GM19372 (cell line): ENCODE results near the gene MPC1.
"Not testable (repeated sequence)": the region's sequence is repeated elsewhere in the genome, so short reads cannot be mapped to it uniquely, and the experiment has no call there.

Source experiments
- ATAC-seq: cut with Tn5 transposase; IDR thresholded peaks from one replicate; pipeline ENCODE4 v1.9.1; 2021; ENCODE audit warnings: mild to moderate bottlenecking, low read depth, moderate library complexity; ENCODE audit not compliant: unreplicated experiment

Gene MPC1

DNA sequence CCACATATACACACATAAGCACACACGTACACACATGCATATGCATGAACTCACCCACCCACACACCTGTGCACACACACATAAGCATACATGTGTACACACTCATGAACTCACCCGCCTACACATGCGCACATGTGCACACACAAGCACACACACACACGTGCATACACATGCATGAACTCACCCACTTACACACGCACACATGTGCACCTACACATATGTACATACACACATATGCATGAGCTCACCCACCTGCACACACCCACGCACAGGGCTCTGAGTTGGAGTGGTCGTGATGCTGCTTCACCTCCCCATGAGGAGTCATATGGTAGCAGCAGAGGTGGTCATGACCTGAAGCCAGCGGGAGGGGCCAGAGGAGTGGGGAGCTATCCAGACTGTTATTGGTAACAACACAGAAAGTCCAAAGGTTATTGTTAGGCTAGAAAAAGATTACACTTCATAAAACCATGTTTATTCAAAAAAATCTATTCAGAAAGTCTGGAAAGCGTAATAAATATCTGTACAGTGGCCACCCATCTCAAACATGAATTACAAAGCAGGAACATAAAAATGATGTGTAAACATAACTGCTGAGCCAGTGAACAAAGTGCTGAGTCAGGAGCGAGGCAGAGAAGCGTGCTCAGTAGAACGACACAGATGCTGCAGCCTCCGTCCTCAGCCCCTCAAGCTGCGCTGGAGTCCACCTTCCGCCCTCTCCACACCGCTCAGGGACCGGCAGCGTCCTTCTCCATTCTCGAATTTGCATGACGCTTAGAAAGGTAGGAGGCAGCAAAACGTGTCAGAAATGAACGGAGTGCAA lies 26.4 kb upstream of the MPC1 start:
- ATAC-seq, result no peak

DNA sequence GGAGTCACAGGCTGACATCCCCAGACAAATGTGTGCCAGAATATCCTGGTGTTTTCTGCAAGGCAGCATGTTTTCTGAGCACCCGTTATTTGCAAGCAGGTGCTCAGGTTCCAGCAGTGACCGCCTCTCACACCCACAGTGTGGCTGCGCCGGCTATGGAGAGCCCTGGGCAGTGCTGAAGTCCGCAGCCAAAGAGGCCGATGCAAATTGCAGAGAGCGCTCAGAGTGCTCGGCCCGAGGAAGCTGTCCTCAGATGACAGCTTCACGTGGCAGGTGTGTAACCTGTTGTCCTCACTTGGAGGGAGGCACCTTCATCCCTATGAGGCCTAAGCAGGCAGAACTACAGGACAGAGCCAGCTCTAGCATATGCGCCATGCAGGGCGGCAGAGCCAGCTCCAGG lies 23.5 kb upstream of the MPC1 start:
- ATAC-seq, result no peak

DNA sequence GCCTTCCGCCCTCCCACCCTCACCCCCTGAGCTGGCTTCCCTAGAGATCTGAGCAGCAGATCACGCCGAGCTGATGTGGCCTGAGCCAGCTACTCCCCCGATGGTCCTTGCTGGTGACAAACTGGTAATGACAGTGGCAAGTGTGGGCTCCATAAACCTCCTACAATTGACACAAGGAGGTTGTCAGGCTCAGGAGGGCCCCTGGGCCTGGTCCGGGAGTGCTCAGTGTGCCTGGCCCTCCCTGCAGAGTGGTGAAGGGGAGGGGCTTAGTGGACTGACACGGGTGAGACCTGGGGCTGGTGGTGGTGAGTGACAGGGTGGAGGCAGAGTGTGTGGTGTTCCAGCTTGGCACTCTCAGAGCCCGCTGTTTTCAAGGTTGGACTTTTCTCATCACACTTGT lies 22.6 kb upstream of the MPC1 start:
- ATAC-seq, result no peak

DNA sequence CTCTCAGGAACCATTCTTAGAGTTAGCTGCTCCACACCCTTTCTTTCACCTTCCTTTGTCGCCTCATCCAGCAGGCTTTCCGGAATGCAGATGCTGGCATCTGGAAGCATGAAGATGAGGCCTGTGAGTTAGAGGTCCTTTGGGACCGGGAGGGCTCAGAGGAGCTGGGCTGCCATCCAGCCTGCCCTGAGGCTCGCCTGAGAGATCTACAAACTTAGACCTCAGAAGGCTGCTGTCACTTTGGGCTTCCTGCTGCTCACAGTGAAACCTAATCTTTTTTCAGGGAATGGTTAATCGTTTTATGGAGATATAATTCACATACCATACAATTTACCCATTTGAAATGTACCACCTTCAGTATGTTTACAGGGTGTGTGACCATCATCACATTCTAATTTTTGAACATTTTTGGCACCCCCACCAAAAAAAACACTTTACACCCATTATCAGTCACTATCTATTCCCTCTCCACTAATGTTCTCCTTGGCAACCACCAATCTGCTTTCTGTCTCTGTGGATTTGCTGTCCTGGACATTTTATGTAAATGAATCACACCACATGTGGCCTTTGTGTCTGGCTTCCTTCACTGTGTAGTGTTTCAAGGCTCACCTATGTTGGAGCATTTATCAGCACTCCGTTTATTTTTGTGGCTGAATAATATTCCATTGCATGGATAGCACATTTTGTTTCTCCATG lies 20.0 kb upstream of the MPC1 start:
- ATAC-seq, result no peak

DNA sequence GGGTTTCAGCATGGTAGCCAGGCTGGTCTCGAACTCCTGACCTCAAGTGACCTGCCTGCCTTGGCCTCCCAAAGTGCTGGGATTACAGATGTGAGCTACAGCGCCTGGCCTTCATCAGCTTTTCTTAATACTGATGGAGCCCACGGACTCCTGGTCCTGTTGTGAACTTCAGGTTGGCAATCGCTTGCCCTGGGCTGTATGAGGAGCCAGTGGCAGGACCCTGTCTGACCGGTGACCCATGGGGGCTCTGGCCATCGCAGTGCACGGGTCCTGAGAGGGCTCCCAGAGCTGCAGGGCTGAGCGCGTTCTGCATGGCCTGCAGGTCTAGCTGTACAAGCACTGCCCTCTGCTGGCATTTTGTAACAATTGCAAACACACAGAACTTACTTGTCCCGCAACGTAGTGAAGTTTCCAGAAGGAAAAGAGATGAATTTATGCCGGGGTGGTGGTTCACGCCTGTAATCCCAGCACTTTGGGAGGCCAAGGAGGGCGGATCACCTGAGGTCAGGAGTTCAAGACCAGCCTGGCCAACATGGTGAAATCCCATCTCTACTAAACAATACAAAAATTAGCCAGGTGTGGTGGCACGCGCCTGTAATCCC lies 18.0 kb upstream of the MPC1 start:
- peak; percentile 90 for ATAC-seq

DNA sequence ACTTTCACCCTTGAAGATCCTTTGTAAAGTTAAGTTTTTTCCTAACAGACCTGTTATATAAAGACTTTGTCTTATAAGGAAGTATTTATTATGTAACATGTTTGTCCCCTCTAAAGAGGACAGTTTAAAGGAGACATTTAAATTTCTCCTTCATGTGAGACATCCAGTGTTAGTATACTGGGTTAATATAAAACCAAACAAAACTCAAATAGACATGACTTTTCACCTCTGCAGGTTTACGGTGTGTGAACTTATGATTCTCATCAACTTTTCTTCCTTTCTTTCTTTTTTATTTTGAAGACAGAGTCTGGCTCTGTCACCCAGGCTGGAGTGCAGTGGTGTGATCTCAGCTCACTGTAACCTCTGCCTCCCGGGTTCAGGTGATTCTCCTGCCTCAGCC lies 17.4 kb upstream of the MPC1 start:
- ATAC-seq, result no peak

DNA sequence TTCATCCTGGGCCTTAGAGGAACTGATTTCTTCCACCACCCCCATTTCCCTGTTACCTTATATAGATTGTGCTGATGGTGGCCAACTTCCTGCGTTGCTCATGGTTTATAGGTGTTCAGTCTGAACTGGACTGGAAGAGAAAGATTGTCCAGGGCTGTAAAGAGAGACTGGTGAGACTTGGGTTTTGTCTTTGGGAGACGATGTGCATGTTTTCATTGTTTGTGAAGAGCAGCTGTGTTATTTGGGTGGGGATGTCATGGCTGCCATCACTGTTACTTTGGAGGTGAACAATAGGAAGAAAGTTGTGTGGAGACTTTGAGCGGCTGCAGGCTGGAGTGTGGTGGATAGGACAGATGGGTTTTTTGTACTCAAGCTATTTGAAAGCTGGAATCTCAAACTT lies 15.6 kb upstream of the MPC1 start:
- ATAC-seq, result no peak

DNA sequence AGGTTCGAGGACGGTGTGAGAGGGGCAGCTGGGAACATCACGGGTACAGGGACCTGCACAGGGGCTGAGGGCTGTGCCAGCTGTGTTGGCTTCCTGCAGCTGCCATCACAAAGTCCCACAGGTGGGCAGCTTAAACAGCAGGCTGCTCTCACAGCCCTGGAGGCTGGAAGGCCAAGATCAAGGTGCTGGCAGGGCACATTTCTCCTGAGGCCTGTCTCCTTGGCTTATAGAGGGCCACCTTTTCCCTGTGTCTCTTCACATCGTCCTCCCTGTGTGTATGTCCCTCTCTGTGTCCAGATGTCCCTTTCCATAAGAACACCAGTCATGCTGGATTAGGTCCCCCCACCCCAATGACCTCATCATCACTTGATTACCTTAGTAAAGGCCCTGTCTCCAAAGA lies 15.1 kb upstream of the MPC1 start:
- no peak for ATAC-seq

DNA sequence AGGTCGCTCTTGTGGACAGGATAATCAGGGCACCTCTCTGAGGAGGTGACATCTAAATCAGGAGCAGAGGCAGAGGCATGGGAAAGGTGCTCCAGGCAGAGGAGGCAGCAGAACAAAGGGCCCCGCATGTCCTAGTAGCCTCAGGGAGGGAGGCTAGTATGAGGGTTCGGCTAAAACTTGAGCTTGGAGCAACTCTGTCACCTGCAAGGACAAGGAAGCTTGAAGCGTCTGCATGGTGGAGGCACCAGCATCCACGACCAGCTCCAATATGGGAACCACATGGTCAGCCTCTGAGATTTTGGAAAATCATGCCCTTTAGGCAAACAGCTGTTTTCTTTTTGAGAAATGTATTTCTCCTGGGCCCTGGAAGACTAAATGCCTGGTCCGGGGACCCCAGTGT lies 13.0 kb upstream of the MPC1 start:
- no peak for ATAC-seq

DNA sequence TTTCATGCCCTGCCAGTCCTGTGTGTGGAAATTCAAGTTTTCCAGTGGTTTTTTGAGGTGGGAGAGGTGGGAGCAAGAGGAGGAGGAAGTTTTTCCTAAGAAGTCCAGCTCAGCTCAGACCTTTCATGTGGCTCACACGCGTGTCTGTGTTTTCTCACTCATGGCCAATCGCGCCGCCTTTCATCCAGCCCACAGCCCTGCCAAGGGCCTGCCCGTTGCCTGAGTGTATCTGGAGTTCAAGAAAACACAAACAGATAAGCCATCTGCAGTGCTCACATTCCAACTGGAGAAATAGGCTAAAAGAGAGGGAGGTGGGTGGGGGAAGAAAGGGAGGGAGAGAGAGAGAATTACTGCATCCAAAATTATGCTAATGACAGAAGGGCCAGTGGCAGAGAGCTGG lies 12.6 kb upstream of the MPC1 start:
- no peak for ATAC-seq

DNA sequence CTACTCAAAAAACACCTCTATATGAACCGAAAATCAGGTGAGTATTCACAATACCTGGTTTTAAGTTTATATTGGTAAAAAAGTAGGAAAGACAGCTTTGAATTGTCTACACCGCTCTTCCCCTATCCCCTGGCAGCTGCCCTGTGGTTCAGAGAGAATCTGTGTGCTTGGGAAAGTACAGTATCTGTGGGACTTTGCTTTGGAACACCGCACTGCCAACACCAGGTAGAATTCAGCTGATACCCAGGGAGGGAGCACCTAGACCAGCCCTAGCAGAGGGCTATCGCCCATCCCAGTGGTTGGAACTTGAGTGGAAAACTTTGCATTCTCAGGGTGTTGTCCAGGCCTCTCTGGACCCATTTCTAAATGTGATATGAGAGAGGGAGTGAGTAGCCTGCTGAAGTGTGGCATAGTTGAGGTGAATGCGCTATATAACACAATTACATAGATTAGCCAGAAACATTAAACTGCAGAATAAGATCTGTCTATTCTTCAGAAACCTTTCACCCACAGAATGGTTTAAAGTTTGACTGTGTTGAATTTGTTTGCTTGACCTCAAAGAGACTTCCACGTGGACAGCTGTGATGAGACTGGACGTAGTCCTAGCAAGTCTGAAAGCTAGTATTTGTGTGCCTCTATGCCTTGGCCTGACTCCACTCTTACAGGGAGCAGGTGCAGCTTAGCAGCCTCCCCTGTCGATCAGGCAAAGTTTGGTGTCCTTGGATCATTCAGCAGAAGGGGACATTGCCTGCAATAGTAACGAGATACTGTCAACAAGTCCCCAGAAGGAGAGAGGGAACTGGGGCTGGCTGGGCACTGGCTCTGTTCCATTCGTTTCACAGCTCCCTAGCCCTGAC lies 11.5 kb upstream of the MPC1 start:
- ATAC-seq, result no peak

DNA sequence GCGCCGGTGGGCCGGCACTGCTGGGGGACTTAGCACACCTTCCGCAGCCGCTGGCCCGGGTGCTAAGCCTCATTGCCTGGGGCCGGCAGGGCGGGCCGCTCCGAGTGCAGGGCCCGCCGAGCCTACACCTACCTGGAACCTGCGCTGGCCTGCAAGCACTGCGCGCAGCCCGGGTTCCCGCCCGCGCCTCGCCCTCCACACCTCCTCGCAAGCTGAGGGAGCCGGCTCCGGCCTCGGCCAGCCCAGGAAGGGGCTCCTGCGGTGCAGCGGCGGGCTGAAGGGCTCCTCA lies 10.7 kb upstream of the MPC1 start:
- ATAC-seq, result no peak

DNA sequence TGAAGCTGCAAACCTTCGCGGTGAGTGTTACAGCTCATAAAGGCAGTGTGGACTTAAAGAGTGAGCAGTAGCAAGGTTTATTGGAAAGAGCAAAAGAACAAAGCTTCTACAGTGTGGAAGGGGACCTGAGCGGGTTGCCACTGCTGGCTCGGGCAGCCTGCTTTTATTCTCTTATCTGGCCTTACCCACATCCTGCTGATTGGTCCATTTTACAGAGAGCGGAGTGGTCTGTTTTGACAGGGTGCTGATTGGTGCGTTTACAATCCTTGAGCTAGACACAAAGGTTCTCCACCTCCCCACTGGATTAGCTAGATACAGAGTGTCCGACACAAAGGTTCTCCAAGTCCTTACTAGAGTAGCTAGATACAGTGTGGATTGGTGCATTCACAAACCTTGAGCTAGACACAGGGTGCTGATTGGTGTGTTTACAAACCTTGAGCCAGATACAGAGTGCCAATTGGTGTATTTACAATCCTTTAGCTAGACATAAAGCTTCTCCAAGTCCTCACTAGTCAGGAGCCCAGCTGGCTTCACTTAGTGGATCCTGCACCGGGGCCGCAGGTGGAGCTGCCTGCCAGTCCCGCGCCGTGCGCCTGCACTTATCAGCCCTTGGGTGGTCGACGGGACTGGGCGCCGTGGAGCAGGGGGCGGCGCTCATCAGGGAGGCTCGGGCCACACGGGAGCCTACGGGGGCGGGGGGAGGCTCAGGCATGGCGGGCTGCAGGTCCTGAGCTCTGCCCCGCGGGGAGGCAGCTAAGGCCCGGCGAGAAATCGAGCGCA lies 10.2 kb upstream of the MPC1 start:
- ATAC-seq, result not testable (repeated sequence)

DNA sequence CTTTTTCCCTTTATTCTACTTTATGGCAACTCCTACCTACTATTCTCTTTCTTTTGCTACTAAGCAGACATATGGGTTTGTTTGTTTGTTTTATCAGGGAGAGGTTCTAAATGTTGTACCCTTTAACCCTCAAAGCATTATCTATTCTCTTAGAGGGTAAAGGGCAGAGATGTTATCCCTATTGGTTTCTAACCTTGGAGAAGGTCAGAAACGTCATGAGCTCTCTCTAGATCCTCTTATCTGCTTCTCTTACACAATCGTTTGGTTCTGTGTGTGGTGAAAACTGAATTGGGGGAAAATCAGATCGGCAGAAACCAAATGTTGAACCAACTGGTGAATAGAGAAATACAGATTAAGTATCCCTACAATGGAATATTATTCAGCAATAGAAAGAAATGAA lies 6.4 kb upstream of the MPC1 start:
- ATAC-seq, result no peak

DNA sequence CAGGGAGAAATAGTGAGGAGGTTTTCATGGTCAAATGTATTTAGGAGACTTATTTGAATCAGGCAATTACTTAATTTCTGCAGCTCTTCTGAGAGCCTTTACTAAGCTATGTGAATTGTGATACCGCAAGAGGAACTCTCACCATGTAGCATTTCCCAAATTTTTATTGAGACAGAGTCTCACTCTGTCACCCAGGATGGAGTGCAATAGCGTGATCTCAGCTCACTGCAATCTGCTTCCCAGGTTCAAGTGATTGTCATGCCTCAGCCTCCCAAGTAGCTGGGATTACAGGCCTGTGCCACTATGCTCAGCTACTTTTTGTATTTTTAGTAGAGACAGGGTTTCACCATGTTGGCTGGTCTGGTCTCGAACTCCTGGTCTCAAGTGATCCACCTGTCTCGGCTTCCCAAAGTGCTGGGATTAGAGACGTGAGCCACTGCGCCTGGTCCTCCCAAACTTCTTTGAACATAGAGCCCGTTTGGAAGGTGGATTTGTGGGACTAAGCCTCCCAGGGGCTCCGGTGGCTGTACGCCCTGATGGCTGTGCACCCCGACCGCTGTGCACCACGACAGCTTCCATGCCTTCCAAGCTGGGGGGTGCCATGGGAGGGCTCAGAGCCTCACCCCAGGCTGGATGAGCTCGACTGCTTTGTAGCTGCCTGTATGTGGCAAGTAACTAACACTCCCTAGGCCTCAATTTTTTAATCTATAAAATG lies 5.7 kb upstream of the MPC1 start:
- no peak for ATAC-seq

DNA sequence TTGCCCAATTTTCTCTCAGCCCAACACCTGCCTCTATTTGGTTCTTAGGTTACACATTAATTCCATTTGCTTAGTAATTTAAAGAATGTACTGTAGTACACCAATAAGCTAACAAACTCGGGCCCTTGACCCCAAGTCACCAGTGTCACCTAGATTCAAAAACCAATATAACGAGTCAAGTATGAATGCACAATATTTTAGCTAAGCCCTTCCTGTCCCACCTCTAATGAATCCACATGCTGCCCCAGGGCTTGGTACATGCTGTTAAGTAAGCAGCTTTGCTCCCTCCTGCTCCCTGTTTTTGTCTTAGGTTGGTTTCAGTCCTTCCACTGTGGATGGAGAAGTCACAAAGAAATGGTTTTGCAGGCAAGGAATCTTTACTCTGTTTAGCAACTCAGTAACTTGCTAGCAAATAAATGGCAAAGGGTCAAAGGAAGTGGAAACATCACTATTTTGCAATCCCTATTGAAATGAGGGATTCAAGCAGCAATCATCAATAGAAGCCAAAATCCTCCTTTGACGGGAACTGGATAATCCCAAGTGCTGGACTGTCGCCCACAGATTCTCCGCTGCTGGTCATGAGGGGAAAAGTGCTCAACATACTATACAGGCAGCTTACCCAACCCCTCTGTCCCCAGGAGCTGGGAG lies 5.0 kb upstream of the MPC1 start:
- no peak for ATAC-seq

DNA sequence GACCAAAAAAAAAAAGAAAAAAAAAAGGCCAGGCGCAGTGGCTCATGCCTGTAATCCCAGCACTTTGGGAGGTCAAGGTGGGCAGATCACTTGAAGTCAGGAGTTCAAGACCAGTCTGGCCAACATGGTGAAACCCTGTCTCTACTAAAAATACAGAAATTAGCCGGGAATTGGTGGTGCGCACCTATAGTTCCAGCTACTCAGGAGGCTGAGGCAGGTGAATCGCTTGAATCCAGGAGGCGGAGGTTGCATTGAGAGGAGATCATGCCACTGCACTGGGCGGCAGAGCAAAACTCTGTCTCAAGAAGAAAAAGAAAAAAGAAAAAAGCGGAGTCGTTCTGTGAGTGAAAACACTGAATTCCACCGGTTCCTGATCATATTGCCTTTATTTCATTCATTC lies 4.4 kb upstream of the MPC1 start:
- ATAC-seq, result not testable (repeated sequence)

DNA sequence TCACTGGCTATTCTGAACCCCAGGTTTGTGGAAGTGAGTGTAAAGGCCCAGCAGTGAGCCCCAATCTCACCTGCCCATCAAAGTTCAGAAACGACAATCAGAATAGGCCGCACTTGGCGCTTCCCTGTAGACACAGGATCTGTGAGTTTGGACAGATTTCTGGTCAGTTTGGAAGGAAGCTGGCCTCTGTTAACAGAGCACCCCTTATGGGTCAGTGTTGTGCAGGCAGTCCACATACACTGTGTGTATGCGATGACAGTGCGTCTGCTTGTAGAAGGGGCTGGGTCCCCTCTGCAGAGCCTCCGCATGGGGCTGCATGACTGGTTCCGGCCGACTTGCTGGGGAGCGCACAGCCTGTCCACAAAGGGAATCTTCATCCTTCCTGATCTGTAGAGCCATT lies 3.4 kb upstream of the MPC1 start:
- ATAC-seq, result no peak

DNA sequence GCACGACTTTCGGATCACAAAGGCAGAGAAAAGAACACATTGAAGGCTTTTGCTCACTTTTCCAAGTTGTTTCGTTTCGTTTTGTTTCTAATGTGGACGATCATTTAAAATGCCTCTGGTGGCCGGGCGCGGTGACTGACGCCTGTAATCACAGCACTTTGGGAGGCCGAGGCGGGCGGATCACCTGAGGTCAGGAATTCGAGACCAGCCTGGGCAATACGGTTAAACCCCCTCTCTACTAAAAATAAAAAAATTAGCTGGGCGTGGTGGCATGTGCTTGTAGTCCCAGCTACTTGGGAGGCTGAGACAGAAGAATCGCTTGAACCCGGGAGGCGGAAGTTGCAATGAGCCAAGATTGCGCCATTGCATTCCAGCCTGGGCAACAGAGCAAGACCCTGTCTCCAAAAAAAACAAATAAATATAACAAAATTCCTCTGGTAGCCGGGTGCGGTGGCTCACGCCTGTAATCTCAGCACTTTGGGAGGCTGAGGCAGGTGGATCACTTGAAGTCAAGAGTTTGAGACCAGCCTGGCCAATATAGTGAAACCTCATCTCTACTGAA lies 1.1 kb upstream of the MPC1 start:
- ATAC-seq, result peak; percentile 0
